ENCODE measurements around the gene NCOA7.
A peak's percentile ranks its signal among the peaks of the same experiment; 100 is the strongest.
"Not testable (repeated sequence)": the region's sequence is repeated elsewhere in the genome, so short reads cannot be mapped to it uniquely, and the experiment has no call there.

NCOA7 gene

DNA sequence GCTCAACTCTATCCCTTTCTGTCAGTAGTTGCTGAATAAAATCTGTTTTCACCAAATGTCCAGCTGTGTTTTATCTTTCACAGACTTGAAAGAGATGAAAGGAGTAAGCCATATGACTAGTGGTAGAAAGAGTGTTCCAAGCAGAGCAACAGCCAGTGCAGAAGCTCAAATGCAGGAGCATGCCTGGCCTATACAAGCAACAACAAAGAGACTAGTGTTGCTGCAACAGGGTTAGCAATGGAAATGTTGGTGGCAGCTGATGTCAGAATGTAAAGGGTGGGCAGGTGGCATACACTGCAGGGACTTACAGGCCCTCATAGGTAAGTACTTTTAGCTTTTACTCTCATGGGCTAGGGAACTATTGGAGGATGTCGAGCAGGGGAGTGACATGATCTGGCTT is 160.6 kb downstream of the NCOA7 start:
- DNase-seq: no peak

DNA sequence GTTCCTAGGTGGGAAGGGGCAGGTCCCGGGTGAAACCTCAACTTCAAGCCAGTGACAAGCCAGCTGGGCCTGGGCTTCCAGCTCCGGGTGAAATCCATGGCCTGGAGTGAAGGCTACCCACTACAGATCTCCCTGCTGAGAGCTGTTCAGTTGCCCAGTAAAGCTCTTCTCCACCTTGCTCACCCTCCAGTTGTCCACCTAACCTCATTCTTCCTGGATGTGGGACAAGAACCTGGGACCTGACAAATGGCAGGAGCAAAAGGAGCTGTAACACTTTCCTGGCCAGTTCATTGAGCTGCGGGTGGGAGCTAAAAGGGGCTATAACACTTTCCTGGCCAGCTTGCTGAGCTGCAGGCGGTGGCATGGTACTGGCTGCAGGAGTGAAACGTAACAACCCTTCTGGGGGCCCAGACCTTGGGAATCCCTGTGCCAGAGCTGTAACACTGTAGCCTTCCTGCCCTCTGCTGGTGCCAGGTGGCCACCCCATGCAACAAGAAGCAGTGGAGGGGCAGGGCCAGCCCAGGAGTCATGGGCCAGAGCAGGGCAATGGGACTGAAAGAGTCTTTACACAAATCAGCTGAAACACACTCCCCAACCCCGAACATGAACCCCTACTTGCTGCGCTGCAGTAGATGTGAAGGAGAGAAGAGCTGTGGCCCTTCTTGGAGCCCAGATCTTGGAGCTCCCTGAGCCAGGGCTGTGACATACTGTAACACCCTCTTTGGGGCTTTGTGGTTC is 162.2 kb downstream of the NCOA7 start:
- DNase-seq: no peak

GRCh38 chr6:125953502-125953875 is 162.7 kb downstream of the NCOA7 start:
- no peak for DNase-seq

- DNase-seq: no peak
Observed at GRCh38 chr6:125954735-125955339, 164.1 kb downstream of the NCOA7 start.

- no peak for DNase-seq
Observed at GRCh38 chr6:125955973-125956372, 165.2 kb downstream of the NCOA7 start.

DNA sequence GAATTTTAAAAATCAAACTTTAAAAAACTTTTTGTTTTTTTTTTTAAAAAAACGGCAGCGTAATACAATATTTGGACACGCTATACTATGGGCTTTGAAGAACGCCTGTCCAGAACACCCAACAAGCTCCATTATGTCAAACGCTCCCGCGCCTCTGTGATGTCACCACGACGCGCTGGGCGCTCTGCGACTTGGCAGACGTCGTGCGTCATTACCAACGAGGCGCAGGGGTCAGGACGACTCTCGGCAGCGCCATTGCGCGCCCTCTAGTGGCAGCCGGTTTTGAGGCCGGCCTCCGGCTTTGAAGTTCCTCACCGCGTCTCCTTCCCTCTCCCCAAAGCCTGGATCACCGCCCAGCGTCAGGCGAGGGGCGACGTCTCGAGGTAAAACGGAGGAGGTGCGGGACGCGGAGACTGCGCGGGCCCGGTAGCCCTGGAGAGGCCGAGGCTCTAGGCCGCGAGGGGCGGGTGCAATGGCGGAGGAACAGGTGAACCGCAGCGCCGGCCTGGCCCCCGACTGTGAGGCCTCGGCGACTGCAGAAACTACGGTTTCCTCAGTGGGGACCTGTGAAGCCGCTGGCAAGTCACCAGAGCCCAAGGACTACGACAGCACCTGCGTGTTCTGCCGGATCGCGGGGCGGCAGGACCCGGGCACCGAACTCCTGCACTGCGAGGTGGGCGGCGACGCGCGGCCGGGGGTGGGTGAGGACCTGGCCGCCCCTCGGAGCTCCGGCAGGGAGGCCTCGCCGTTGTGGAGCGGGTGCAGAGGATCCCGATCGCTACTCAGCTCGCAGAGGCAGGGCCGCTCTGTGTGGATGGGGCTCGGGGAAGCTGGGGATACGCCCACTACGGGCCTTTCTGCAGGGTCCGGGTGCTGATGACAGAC is 166.0 kb downstream of the NCOA7 start, which contains the start of gene HINT3:
Gene HINT3 (plus strand): TSS at position 265 of the 885 bp plus-strand sequence. CDS start 208 bp downstream, at position 473.
- peak; percentile 99 for DNase-seq

DNA sequence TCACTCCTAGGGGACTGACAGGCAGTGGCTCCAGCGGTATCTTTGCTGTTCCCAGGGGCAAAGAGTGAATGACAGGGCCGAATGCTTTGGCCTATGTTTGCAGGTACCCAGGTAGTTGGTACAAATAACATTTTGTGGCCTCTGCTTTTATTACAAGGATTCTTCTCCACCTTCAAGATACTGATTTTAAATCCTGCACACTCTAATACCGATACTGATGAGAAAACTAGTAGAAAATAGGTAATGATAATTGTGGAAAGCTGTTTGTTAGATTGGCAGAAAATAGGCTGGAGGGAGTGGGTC is 166.6 kb downstream of the NCOA7 start:
- no peak for DNase-seq

DNA sequence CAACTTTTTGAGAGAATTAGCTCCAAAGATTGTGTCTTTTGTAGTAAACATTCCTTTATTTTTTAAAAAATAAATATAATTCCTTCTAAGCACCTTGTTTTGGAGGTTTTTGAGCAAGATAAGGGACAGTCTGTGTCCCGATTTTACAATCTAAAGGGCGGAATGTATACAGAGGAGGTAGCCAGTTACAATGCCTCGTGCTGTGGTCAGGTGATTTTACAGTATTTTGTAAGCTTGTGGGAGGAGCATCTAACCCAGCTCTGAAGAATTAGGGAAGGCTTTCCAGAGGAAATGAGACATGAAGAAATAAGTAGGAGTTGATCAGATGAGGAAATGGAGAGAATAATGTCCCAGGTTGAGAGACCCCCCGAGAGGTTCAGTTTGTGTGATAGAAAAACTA is 167.1 kb downstream of the NCOA7 start:
- DNase-seq: peak; percentile 35

DNA sequence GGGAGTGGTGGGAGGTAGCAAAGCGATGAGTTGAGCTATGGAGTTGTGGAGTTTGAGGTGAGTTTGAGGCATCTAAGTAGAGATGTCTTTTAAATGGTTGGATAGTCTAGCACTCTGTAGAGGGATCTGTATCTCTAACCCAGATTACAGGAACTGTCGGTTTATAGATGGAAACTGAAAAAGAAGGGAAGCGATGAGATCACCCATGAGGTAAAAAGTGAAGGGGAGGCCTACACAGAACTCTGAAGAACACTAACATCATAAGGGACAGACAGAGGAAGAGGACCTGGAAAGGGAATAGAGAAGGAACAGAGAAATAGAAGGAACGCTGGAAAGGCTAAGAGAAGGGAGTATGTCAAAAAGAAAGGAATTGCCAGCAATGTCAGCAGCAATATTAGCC is 168.3 kb downstream of the NCOA7 start:
- no peak for DNase-seq

- no peak for DNase-seq
Observed at GRCh38 chr6:125961117-125961516, 170.4 kb downstream of the NCOA7 start.

GRCh38 chr6:125962900-125963497 is 172.2 kb downstream of the NCOA7 start:
- no peak for DNase-seq

DNA sequence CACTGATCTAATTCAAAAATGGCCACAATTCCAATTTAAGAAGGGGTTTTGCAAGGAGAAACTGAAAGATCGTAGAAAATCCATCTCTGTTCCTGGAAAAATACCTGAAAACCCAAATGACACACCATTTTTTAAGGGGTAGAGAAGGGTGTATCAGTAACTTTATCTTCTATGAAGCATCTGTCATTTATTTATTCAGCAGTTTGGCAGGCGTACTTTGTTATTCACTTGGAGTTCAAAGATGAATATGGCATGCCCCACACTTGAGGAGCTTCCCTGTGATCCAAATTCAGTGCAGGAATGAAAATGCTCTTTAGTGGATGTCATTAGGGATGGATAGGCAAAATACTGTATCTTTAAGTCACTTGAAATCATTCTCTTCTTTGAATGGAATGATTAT is 173.1 kb downstream of the NCOA7 start:
- no peak for DNase-seq

- no peak for DNase-seq
Observed at GRCh38 chr6:125966569-125966968, 175.8 kb downstream of the NCOA7 start.

- DNase-seq: no peak
Observed at GRCh38 chr6:125968493-125968892, 177.7 kb downstream of the NCOA7 start.

DNA sequence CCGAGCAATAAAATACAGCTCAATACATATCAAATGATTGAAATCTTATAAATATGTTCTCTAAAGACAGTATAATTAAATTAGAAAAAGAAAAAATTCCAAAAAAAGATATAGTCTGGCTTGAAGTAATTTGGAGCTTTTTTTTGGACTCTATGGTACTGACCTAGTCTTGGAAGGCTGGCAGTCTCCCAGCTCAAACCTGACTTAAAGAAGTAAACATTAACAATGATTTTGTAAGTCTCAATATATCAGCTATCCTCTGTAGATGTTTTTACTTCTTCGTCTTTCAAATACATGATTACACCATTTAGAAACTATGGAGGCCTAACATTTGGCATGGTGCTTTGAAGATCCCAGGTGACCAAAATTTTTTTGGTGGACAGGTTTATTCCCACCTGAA is 180.0 kb downstream of the NCOA7 start:
- no peak for DNase-seq

- not testable (repeated sequence) for DNase-seq
Observed at GRCh38 chr6:125972478-125972877, 181.7 kb downstream of the NCOA7 start.

DNA sequence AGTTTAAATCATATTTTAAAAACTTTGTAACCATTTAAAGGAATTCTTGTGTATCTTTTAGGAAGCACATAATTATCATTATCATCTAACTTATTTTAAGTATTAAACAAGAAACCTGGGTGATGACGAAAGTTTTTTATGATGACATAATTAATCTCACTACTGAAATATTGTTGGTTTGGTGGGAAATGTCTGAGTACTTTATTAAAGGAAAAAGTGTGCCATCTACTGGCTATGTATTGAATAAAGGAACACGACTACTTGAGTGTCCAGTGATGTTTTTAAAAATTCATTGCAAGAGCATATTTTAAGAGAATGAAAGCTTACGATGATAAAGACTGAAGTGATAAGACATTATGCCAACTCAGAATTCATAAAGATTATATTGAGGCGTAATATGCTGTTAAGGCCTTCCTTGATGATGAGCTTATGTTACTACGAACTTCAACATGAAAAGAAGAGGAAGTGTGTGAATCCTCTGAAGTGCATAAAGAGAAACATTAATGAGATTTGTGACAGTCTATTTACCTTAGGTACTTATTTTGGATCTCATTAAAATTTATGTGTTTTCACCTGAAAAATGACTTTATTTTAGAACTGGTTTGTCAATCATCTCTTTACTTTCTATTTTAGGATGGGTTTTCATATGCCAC is 183.6 kb downstream of the NCOA7 start:
- DNase-seq: peak; percentile 77

DNA sequence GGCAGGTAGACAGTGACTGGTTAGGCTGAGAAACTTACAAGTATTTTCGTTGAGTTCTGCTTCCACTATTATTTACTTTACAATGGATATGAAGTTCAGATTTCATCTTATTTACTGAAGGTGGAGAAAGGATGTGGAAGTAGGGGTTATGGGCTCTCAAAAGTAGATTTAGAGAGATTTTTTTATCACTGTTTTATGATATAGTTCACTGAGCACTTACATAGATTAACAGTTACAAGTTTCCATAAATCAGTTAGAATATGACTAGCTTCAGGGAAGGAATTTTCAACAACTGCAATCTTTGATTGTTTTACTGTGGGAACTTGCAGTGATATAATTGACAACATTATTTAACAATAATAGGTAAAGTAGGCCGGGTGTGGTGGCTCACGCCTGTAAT is 188.3 kb downstream of the NCOA7 start:
- DNase-seq: no peak

Measured in eye (tissue), 1 donor.